Measurements from ENCODE around the gene CYB5R4.

GRCh38 chr6:83908813-83909212, 49.3 kb downstream of the CYB5R4 start:
- TF ChIP-seq POLR2AphosphoS5 (IDR thresholded peaks at IDR 0.05; ENCODE audit: low read depth, low read length) (no peak), POLR2A (IDR thresholded peaks at IDR 0.05; ENCODE audit: low read depth, low read length) (no peak), TAF1 (IDR thresholded peaks at IDR 0.05; ENCODE audit: borderline replicate concordance, low read depth, low read length) (no peak)

All from GM12892 (cell line).